Uterus (tissue), 4 donors: ENCODE data around the gene MYCL. TPM values are rescaled to one million over a fixed set of nuclear protein-coding genes. Genes with fewer than 3 reads are reported as not detected.

ENCODE experiments used
- DNase-seq, 2 donors: peaks; one replicate each; pipeline ENCODE4 v3.0.0-alpha.2; 2019 to 2020
- H3K27ac ChIP-seq, 2 donors: fragments of 200-600 bp; sonication (generic); 1 replicate in 1 of 2; 2 replicates in 1 of 2; pipeline ENCODE4 v1.5.1; 2016 to 2018
- H3K27me3 ChIP-seq, 2 donors: fragments of 200-600 bp; sonication (generic); one replicate each; pipeline ENCODE4 v1.5.1; 2018 to 2019; ENCODE audit warnings: control low read depth in 1 of 2
- H3K36me3 ChIP-seq, 2 donors: fragments of 200-600 bp; sonication (generic); one replicate each; pipeline ENCODE4 v1.5.1; 2019; ENCODE audit warnings: control low read depth in 1 of 2
- H3K4me1 ChIP-seq, 2 donors: fragments of 200-600 bp; sonication (generic); one replicate each; pipeline ENCODE4 v1.5.1; 2018 to 2019; ENCODE audit warnings: control low read depth in 1 of 2
- H3K4me3 ChIP-seq, 2 donors: fragments of 200-600 bp; sonication (generic); 1 replicate in 1 of 2; 2 replicates in 1 of 2; pipeline ENCODE4 v1.5.1; 2018 to 2019; ENCODE audit warnings: mild to moderate bottlenecking in 1 of 2
- H3K9me3 ChIP-seq, 2 donors: fragments of 200-600 bp; sonication (generic); one replicate each; pipeline ENCODE4 v1.5.1; 2019; ENCODE audit warnings: control low read depth in 1 of 2
- CTCF ChIP-seq, 4 experiments: fragments of 200-600 bp in 2 of 4; fragments of 450-650 bp in 2 of 4; sonication (generic) in 2 of 4; IDR thresholded peaks; one replicate each; pipeline ENCODE4 v1.5.1; 2016 to 2019; ENCODE audit warnings: antibody characterized with exemption in 4 of 4, mild to moderate bottlenecking in 2 of 4, moderate library complexity in 1 of 4
- POLR2A ChIP-seq, 2 donors: fragments of 450-650 bp; IDR thresholded peaks; one replicate each; pipeline ENCODE4 v1.6.1; 2016; ENCODE audit warnings: antibody characterized with exemption in 2 of 2, mild to moderate bottlenecking in 1 of 2, moderate library complexity in 1 of 2
- intact Hi-C: fragments of 100-400 bp; cut with DNase I; formaldehyde crosslinking; loops from one replicate; pipeline ENCODE4 v1.15.1; 2023; ENCODE audit warnings: low total_unique reads
- total RNA-seq, 4 donors: library from RNA; depleted of rRNA in 3 of 4; stranded (reverse); fragments of >200 nt in 3 of 4; gene quantifications; one replicate each; pipeline versions ENCODE4 v1.1.0 to v1.2.4, GENCODE V29; 2014 to 2023
- donor health status: DM: yes; HTN: yes; CAD: no.

Gene MYCL
- total RNA-seq, 4 donors from 2014 or later, result 0.40 to 3.6 TPM; not detected in 2

- no peaks in the 10 kb centered on the region for H3K9me3 ChIP-seq
- no peaks in the 10 kb centered on the region for H3K4me1 ChIP-seq
- no peak overlapping the region for H3K27ac ChIP-seq
- TF ChIP-seq POLR2A (IDR thresholded peaks at IDR 0.05) (no peak), CTCF (IDR thresholded peaks at IDR 0.05) (no peak)
- H3K36me3 ChIP-seq, result no peaks in the 10 kb centered on the region
- H3K4me3 ChIP-seq, result no peak overlapping the region
- intact Hi-C loops, result loop anchor here (5.0 kb wide), 1 partner anchor 40 kb away; no protein-coding TSS in a partner anchor
- no peak for DNase-seq
- H3K27me3 ChIP-seq, result no peaks in the 10 kb centered on the region
These were observed 25.8 kb upstream of the MYCL start for GRCh38 chr1:39927538-39927937.

GRCh38 chr1:39926820-39927219 lies 25.1 kb upstream of the MYCL start:
- H3K4me1 ChIP-seq, result no peaks in the 10 kb centered on the region
- no peaks in the 10 kb centered on the region for H3K9me3 ChIP-seq
- no peaks in the 10 kb centered on the region for H3K36me3 ChIP-seq
- H3K27me3 ChIP-seq, result no peaks in the 10 kb centered on the region
- TF ChIP-seq POLR2A (IDR thresholded peaks at IDR 0.05), result no peak
- no peak for TF ChIP-seq CTCF (IDR thresholded peaks at IDR 0.05)
- intact Hi-C loops, result loop anchor here (5.0 kb wide), 1 partner anchor 40 kb away; no protein-coding TSS in a partner anchor
- H3K4me3 ChIP-seq, result no peak overlapping the region
- no peak overlapping the region for H3K27ac ChIP-seq
- DNase-seq, result no peak

DNA sequence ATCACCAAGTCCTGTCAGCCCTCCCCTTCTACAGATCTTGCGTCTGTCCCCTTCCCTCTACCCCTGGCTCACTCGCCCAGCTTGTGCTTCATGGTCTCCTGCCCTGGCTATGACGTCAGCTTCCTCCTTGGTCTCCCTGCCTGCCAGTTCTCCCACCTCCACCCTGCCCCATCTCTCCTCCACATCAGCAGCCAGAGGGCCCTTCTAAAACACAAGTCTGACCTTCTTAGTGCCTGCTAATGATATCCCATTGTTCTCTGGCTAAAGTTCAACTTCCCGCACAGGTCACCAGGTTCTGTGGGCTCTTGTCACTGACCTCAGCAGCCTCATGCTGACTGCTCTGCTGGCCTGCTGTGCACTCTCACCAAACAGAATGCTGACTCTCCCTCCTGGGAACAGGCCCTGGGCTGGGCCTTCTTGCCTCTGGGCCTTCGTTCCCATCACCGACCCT lies 24.7 kb upstream of the MYCL start:
- intact Hi-C loops, result loop anchor here (5.0 kb wide), 1 partner anchor 41 kb away; no protein-coding TSS in a partner anchor

DNA sequence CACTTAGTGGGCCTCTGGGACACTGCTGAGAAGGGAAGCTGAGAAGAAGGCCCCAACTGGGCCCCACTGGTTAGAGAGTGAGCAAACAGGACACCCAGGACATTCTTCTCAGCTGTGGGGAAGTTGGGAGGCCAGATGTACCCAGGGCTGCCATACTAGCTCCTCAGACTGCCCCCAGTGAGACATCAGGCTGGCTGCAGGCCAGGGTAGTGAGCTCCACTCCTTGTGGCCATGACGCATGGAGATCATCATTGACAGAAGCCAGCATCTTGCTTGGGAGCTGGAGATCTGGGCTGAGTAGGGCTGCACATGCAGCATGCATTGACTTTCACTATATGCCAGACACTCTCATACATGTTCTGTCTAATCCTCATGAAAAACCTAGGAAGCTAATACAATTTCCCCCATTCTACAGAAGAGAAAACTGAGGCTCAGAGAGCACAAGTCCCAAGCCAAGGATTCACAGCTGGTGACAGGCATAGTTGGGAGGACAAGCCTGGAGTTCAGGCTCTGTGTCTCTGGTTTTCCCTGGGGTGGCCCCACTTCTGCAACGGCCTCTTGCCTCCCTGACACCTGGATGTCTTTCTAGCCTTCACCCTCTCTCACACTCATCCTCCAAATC lies 24.1 kb upstream of the MYCL start:
- no peaks in the 10 kb centered on the region for H3K4me1 ChIP-seq
- TF ChIP-seq POLR2A (IDR thresholded peaks at IDR 0.05) (no peak), CTCF (IDR thresholded peaks at IDR 0.05) (no peak)
- DNase-seq, result no peak
- H3K27me3 ChIP-seq, result no peaks in the 10 kb centered on the region
- no peaks in the 10 kb centered on the region for H3K36me3 ChIP-seq
- no peaks in the 10 kb centered on the region for H3K9me3 ChIP-seq
- intact Hi-C loops, result loop anchor here (5.0 kb wide), 1 partner anchor 41 kb away; no protein-coding TSS in a partner anchor
- H3K27ac ChIP-seq, result no peak overlapping the region
- no peak overlapping the region for H3K4me3 ChIP-seq

More for the DNA sequence above, 24.7 kb upstream of the MYCL start:
- DNase-seq, result no peak
- H3K9me3 ChIP-seq, result no peaks in the 10 kb centered on the region
- H3K36me3 ChIP-seq, result no peaks in the 10 kb centered on the region
- H3K27ac ChIP-seq, result no peak overlapping the region
- no peaks in the 10 kb centered on the region for H3K27me3 ChIP-seq
- H3K4me3 ChIP-seq, result no peak overlapping the region
- H3K4me1 ChIP-seq, result no peaks in the 10 kb centered on the region
- no peak for TF ChIP-seq POLR2A (IDR thresholded peaks at IDR 0.05)
- TF ChIP-seq CTCF (IDR thresholded peaks at IDR 0.05), result no peak

- intact Hi-C loops, result no loop called here
- Histone ChIP-seq H3K36me3 (no peaks in the 10 kb centered on the region), H3K27me3 (no peaks in the 10 kb centered on the region), H3K9me3 (no peaks in the 10 kb centered on the region), H3K4me1 (no peaks in the 10 kb centered on the region), H3K27ac (no peak overlapping the region), H3K4me3 (no peak overlapping the region)
- TF ChIP-seq CTCF (IDR thresholded peaks at IDR 0.05) (no peak), POLR2A (IDR thresholded peaks at IDR 0.05) (no peak)
- no peak for DNase-seq
These were observed 20.6 kb upstream of the MYCL start for GRCh38 chr1:39922251-39922688.
